ENCODE measurements around the gene CSTPP1. TPM values are rescaled to one million over a fixed set of nuclear protein-coding genes. Genes with fewer than 3 reads are reported as not detected.
A peak's percentile ranks its signal among the peaks of the same experiment; 100 is the strongest.

CSTPP1 gene
- total and polyA plus RNA-seq, 2 of the 8 experiments (the other 6 are each of a cell fraction or from before 2014, with no cell fraction given) = 24.2 to 28.7 TPM

DNA sequence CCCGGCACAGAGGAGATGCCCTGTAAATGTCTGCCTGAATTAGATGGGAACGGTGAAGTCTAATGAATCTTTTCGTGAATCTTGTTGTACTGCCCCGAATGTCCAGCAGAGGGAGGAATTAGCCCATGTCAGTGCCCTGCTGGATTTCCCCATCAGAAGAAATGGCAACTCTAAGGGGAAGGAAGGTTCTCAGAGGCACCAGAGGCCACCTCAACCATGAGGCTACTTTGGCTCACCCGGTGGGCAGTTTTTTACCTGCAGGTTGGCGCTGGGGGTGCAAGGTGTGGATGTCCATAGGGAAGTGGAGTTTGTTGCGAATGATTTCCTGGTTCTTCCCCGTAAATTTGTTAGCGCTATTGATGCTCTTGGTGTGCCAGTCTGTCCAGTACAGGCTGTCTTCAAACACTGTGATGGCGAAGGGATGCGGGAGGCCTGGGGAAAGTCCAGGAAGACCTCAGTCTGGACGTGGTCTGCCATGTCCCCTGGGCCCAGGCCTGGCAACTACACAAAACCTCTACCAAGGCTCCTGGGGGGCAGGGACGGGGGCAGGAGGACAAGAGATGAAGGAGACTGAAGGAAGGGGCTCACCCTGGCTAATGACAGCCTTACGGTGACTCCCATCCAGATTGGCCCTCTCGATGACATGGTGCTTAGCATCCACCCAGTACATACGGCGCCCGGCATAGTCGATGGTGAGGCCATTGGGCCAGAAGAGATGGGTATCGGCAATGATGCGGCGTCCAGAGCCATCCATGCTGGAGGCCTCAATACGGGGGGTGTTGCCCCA lies 46.7 kb upstream of the CSTPP1 start:
- no peak overlapping the region for H4K91ac ChIP-seq (replicated peaks; ENCODE audit: insufficient read length, low read length)
- 0 out of 2 replicates have a peak overlapping the region, but pooled peaks have one; percentile 6 for H3K27ac ChIP-seq (ENCODE audit: low read depth, low read length)
- peak; percentile 96 for FAIRE-seq
- H3K27me3 ChIP-seq (replicated peaks in 1 of 4; ENCODE audit: control insufficient read depth in 3 of 4, extremely low read depth in 1 of 4, insufficient read depth in 3 of 4, low read length in 3 of 4) = no peaks in the 10 kb centered on the region
- no peak overlapping the region for H3K14ac ChIP-seq (ENCODE audit: insufficient read length)
- no peak overlapping the region for H2BK20ac ChIP-seq (ENCODE audit: low read length)
- peaks cover 2% of the 10 kb centered on the region; the same call in 1 of the 2 replicates for H3K23me2 ChIP-seq (ENCODE audit: low read depth, low read length)
- no peak overlapping the region for H3K18ac ChIP-seq (ENCODE audit: extremely low read depth, low read length)
- DNase-seq (ENCODE audit: low read depth in 1 of 2, low spot score in 2 of 2) = peak; percentile 51 to 91
- H3K4me1 ChIP-seq (replicated peaks in 1 of 4; ENCODE audit: control insufficient read depth in 3 of 4, insufficient read depth in 4 of 4, low read length in 3 of 4) = no peaks in the 10 kb centered on the region
- no peak overlapping the region for H2BK5ac ChIP-seq (ENCODE audit: low read depth, low read length)
- H3K4me3 ChIP-seq (ENCODE audit: extremely low read depth in 1 of 4, insufficient read depth in 2 of 4, low read depth in 3 of 4, low read length in 4 of 4) = no peak overlapping the region
- H2AK5ac ChIP-seq (ENCODE audit: low read depth, low read length) = no peak overlapping the region
- ChIA-PET POLR2A (ENCODE audit: partially characterized antibody) (no interaction called here), CTCF (ENCODE audit: partially characterized antibody) (interaction anchor here (0.7 to 7.4 kb wide), 10 partner anchors 14 to 273 kb away, joined by 3 to 66 read pairs (median 6); no protein-coding TSS in a partner anchor)
- H3K79me1 ChIP-seq (ENCODE audit: low read depth, low read length) = no peaks in the 10 kb centered on the region
- H3K36me3 ChIP-seq (ENCODE audit: control insufficient read depth in 2 of 4, insufficient read depth in 4 of 4, low read length in 3 of 4) = peaks cover 0 to 31% (median 14%) of the 10 kb centered on the region in 4 experiments; a peak in 6 of 8 replicates
- H3K56ac ChIP-seq (replicated peaks; ENCODE audit: insufficient read length, low read depth, low read length) = no peak overlapping the region
- TF ChIP-seq RAD21 (IDR thresholded peaks at IDR 0.05 in 1 of 2, conservative IDR thresholded peaks at IDR 0.05 in 1 of 2; ENCODE audit: low read depth in 2 of 2, low read length in 2 of 2) (peak; percentile 98), SIN3A (conservative IDR thresholded peaks at IDR 0.05 in 1 of 2, IDR thresholded peaks at IDR 0.05 in 1 of 2; ENCODE audit: low read depth in 1 of 2, low read length in 2 of 2) (peak in 1 of 2 experiments; percentile 53; a peak in 1 of 4 replicates), YY1 (IDR thresholded peaks at IDR 0.05; ENCODE audit: low read depth, low read length) (peak; percentile 63), CEBPB (IDR thresholded peaks at IDR 0.05; ENCODE audit: low read depth, low read length) (peak; percentile 61; the same call in 1 of the 2 replicates), POLR2A (IDR thresholded peaks at IDR 0.05; ENCODE audit: control extremely low read depth in 1 of 2, low read depth in 2 of 2, low read length in 2 of 2) (no peak), POLR2AphosphoS5 (IDR thresholded peaks at IDR 0.05; ENCODE audit: low read depth, low read length) (no peak), PHF8 (conservative IDR thresholded peaks at IDR 0.05; ENCODE audit: low read depth, low read length) (no peak)
- TF ChIP-seq, protein P1, sequence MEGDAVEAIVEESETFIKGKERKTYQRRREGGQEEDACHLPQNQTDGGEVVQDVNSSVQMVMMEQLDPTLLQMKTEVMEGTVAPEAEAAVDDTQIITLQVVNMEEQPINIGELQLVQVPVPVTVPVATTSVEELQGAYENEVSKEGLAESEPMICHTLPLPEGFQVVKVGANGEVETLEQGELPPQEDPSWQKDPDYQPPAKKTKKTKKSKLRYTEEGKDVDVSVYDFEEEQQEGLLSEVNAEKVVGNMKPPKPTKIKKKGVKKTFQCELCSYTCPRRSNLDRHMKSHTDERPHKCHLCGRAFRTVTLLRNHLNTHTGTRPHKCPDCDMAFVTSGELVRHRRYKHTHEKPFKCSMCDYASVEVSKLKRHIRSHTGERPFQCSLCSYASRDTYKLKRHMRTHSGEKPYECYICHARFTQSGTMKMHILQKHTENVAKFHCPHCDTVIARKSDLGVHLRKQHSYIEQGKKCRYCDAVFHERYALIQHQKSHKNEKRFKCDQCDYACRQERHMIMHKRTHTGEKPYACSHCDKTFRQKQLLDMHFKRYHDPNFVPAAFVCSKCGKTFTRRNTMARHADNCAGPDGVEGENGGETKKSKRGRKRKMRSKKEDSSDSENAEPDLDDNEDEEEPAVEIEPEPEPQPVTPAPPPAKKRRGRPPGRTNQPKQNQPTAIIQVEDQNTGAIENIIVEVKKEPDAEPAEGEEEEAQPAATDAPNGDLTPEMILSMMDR (IDR thresholded peaks at IDR 0.05; ENCODE audit: control extremely low read depth in 1 of 3, insufficient read depth in 1 of 3, low read depth in 1 of 3, low read length in 3 of 3) = peak; percentile 63 to 96 (median 92)
- TF ChIP-seq, protein P2, sequence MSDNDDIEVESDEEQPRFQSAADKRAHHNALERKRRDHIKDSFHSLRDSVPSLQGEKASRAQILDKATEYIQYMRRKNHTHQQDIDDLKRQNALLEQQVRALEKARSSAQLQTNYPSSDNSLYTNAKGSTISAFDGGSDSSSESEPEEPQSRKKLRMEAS (IDR thresholded peaks at IDR 0.05) = no peak
- H2BK15ac ChIP-seq (ENCODE audit: low read length) = no peak overlapping the region
- no peaks in the 10 kb centered on the region for H3K9me3 ChIP-seq (ENCODE audit: insufficient read depth in 2 of 2, low read depth in 1 of 2, low read length in 1 of 2)
- H3K79me2 ChIP-seq (ENCODE audit: control insufficient read depth in 1 of 2, insufficient read depth in 2 of 2, low read length in 2 of 2) = no peaks in the 10 kb centered on the region
- 79% methylated on average over 23 of the region's 23 CpGs; no CpG with 5 or more reads in 1 of the 2 experiments for WGBS, 2 experiments (ENCODE audit: extremely low coverage in 1 of 2, insufficient coverage in 1 of 2, insufficient read length in 1 of 2, insufficient replicate concordance in 2 of 2, low coverage in 1 of 2, low lambda C conversion rate in 2 of 2, missing lambda C conversion rate in 1 of 2)
- no peak overlapping the region for H3K23ac ChIP-seq (ENCODE audit: insufficient read length)
- H4K20me1 ChIP-seq (replicated peaks in 1 of 2; ENCODE audit: control insufficient read depth in 1 of 2, insufficient read depth in 2 of 2, low read length in 2 of 2) = peaks cover 0 to 2% of the 10 kb centered on the region in 2 experiments
- H4K5ac ChIP-seq (ENCODE audit: insufficient read length, low read depth, low read length) = no peak overlapping the region
- H2BK120ac ChIP-seq (replicated peaks; ENCODE audit: low read depth, low read length) = no peak overlapping the region
- H2BK12ac ChIP-seq (ENCODE audit: low read depth, low read length) = no peak overlapping the region
- no peak overlapping the region for H2AFZ ChIP-seq (ENCODE audit: low read length)
- H3K4ac ChIP-seq (replicated peaks; ENCODE audit: insufficient read length, low read depth, low read length) = no peak overlapping the region
- no peak overlapping the region for H4K8ac ChIP-seq (ENCODE audit: extremely low read depth, insufficient read depth, low read length)
- H3K4me2 ChIP-seq (ENCODE audit: insufficient read depth in 1 of 2, low read depth in 2 of 2, low read length in 2 of 2) = no peak overlapping the region
- no peak overlapping the region for H3K9ac ChIP-seq (replicated peaks in 1 of 4; ENCODE audit: extremely low read depth in 1 of 4, low read depth in 3 of 4, low read length in 3 of 4)
